HG03066 (cell line): ENCODE data around the gene CDC20.

Experiments
- ATAC-seq: cut with Tn5 transposase; IDR thresholded peaks from one replicate; pipeline ENCODE4 v1.9.1; 2021; ENCODE audit warnings: low read depth; ENCODE audit not compliant: unreplicated experiment

The CDC20 gene

GRCh38 chr1:43358746-43359693, at the start of gene CDC20:
TSS of gene CDC20 (plus strand) at chr1:43358981. CDS start at chr1:43359216, 235 bp downstream.
- ATAC-seq = peak; percentile 95

DNA sequence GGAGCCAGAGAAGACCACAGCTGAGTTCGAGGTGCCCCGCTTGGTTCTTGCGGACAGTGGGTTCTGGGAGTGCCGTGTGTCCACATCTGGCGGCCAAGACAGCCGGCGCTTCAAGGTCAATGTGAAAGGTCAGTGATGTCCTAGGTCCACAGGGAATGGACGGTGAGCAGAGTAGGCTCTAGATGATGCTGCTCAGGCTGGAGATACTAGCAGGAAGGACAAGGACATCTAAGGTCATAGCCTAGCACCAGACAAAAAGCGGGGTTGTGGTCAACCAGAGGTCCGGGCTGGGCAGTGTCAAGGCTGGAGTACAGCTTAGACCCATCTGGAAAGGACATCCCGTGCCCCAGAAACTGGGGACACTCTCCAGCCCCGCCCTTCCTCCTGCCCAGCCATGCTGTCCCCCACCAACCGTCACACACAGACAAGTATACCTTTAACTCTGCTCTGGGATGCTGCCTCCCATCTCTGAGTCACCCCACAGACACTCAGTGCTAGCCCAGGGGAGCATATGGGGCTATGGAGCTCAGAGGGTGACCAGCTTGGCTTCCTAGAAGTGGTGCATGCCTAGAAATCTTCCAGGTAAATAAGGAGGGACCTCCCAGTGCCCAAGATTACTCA, 49.3 kb upstream of the CDC20 start:
- no peak for ATAC-seq

DNA sequence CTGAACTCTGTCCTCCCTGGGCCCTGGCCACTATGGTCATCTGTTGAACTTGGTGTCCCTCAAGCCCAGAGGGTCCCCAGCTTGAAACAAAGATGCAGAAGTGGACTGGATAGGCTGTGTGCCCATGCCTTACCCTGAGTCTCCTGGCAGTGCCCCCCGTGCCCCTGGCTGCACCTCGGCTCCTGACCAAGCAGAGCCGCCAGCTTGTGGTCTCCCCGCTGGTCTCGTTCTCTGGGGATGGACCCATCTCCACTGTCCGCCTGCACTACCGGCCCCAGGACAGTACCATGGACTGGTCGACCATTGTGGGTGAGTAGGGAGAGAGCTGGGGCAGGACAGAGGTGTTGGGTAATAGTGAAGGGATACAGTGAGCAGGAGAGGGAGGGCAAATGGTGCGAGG, 47.3 kb upstream of the CDC20 start:
- no peak for ATAC-seq

DNA sequence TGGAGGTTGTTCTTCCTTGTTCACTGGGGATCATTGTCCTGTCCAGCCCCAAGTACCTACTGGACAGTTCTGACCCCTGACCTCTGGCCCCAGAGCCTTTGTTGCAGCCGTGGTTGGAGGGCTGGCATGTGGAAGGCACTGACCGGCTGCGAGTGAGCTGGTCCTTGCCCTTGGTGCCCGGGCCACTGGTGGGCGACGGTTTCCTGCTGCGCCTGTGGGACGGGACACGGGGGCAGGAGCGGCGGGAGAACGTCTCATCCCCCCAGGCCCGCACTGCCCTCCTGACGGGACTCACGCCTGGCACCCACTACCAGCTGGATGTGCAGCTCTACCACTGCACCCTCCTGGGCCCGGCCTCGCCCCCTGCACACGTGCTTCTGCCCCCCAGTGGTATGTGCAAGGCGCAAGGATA, 46.6 kb upstream of the CDC20 start:
- ATAC-seq = no peak

- ATAC-seq = no peak
These were observed 45.9 kb upstream of the CDC20 start for GRCh38 chr1:43312663-43313515.

DNA sequence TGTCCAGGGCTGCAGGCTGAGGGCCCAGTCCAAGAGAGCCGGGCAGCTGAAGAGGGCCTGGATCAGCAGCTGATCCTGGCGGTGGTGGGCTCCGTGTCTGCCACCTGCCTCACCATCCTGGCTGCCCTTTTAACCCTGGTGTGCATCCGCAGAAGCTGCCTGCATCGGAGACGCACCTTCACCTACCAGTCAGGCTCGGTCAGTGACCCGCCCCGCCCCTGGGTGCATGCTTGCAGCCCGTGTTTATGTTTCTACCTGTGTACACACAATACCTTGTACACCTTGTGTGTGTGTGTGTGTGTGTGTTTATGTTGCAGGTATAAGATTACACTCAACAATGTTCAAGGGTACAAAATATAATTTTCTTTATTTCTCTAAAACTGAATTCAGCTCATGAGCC, 45.0 kb upstream of the CDC20 start:
- no peak for ATAC-seq

- ATAC-seq = no peak
These were observed 44.5 kb upstream of the CDC20 start for GRCh38 chr1:43314233-43314632.

GRCh38 chr1:43315481-43315880, 43.3 kb upstream of the CDC20 start:
- no peak for ATAC-seq

DNA sequence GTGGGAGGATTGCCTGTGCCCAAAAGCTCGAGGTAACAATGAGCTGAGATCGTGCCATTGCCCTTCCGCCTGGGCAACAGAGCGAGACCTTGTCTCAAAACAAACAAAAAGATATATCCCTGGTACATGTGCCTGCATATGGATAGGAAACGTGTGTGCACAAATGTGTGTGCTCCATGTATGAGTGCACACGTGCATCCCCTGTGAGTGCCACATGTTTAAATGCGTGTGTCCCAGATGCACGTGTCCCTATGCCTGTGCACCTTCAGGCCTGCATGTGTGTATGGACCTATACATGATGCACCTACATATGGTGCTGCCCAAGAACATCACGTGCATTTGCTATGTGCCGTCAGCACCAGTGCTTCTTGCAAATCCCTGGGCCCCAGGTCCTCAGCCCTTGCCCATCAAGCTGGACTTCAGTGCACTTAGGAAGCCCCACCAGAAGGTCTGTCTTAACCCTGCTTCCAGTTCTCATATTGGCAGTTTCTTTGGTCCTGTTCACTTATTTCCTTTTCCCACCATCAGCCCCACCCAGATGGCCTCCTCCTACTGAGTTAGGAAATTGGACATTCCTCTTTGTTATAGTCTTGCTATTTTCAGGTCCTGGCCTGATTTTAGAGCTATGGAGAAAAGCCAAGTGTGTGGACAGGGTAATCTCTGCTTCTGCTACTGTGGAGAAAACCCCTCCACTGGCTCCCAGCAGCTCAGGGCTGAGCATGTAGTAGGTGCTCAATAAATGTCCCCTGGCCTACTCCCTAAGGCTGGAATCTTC, 42.6 kb upstream of the CDC20 start:
- no peak for ATAC-seq

DNA sequence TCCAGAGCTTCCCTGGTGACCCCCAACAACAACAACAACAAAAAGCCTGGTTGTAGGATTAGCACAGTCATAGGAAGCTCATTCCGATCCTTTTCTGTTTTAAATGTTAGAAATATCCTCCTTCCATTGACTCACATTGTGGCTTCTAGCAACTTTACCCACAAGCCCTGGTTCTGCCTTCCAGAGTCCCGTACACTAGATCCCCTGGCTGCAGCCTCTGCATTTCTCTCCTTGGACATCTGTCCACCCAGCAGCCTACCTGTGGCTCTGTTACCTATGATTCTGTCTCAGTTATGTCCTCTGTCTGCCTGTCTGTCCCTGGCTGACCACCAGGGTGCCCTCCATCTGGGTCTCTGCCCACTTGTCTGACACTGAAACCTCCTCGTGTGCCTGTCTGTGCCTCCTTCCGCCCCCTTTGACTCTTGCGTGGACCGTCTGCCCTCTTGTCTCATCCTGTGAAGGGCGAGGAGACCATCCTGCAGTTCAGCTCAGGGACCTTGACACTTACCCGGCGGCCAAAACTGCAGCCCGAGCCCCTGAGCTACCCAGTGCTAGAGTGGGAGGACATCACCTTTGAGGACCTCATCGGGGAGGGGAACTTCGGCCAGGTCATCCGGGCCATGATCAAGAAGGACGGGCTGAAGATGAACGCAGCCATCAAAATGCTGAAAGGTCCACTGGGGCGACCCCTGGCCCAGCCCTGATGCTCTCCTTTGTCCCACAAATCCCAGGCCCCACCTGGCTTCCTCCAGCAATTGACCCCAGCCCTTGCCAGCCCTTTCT, 41.9 kb upstream of the CDC20 start:
- no peak for ATAC-seq

DNA sequence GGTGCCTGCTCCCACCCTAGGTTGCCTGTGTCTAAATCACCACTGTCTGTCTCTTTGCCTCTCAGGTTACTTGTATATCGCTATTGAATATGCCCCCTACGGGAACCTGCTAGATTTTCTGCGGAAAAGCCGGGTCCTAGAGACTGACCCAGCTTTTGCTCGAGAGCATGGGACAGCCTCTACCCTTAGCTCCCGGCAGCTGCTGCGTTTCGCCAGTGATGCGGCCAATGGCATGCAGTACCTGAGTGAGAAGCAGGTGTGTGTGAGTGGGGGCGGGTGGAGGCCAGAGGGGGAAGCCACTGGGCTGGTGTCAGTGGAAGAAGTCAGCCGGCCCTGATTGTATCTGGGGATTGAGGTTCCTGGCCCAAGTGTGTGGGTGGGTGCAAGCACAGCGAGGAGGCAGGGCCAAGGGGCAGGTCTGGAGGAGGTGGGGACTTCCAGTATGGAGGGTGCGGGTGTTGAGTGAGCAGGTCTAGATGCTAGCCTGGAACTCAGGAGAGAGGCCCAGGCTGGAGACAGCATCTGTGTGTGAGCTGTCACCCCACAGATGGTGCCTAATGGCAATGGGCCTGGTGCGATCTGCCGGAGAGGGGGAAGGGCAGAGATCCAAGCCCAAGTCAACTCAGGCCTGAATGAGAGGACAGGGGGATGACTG, 40.8 kb upstream of the CDC20 start:
- ATAC-seq = no peak

GRCh38 chr1:43318831-43319230, 40.0 kb upstream of the CDC20 start:
- ATAC-seq = no peak

DNA sequence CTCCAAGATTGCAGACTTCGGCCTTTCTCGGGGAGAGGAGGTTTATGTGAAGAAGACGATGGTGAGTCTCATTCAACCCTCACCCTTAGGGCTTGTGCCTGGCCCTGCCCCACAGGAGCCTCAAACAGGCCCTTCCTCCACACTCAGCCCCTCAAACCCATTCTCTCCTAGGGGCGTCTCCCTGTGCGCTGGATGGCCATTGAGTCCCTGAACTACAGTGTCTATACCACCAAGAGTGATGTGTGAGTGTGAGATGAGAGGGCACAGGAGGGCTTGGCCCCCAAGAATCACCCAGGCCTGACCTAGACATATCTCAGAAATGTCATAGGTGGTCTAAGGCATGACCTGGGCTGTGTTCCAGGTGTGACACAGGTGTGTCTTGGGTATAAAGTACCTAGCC, 39.5 kb upstream of the CDC20 start:
- no peak for ATAC-seq

GRCh38 chr1:43319766-43320165, 39.0 kb upstream of the CDC20 start:
- no peak for ATAC-seq

- ATAC-seq = no peak
These were observed 37.4 kb upstream of the CDC20 start for GRCh38 chr1:43321331-43321891.

DNA sequence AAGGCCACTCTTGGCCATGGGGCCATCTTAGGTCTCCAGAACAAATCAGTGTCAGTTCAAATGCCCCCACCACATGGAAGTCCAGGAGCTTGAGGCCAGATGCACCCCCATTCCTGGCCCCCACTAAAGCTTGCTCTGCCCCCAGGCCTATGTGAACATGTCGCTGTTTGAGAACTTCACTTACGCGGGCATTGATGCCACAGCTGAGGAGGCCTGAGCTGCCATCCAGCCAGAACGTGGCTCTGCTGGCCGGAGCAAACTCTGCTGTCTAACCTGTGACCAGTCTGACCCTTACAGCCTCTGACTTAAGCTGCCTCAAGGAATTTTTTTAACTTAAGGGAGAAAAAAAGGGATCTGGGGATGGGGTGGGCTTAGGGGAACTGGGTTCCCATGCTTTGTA, 36.3 kb upstream of the CDC20 start:
- no peak for ATAC-seq

- ATAC-seq = no peak
These were observed 34.0 kb upstream of the CDC20 start for GRCh38 chr1:43324810-43325209.

DNA sequence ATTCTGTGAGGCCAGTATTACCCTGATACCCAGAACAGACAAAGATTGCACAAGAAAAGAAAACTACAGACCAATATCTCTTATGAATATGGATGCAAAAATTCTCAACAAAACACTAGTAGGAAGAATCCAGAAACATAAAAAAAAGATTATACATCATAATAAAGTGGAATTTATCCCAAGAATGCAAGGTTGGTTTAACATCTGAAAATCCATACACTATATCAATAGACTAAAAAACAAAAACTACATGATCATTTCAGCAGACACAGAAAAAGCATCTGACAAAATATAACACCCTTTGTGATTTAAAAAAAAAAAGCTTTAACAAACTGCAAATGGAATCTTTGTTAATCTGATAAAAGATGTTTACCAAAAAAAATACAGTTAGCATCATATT, 33.4 kb upstream of the CDC20 start:
- ATAC-seq = no peak
